HG02763 (cell line): Measurements from ENCODE around the gene RNH1.
"Not testable (repeated sequence)": the region's sequence is repeated elsewhere in the genome, so short reads cannot be mapped to it uniquely, and the experiment has no call there.

Experiments
- ATAC-seq: cut with Tn5 transposase; IDR thresholded peaks from one replicate; pipeline ENCODE4 v1.9.1; 2021; ENCODE audit warnings: mild to moderate bottlenecking, moderate library complexity; ENCODE audit not compliant: unreplicated experiment

The RNH1 gene

GRCh38 chr11:477052-477715, 29.9 kb downstream of the RNH1 start:
- ATAC-seq = no peak

GRCh38 chr11:476416-476815, 30.6 kb downstream of the RNH1 start:
- ATAC-seq = no peak

- ATAC-seq = no peak
These were observed 31.1 kb downstream of the RNH1 start for GRCh38 chr11:475941-476340.

- ATAC-seq = no peak
These were observed 32.0 kb downstream of the RNH1 start for GRCh38 chr11:474914-475506.

- ATAC-seq = no peak
These were observed 32.9 kb downstream of the RNH1 start for GRCh38 chr11:473962-474785.

- no peak for ATAC-seq
These were observed 33.6 kb downstream of the RNH1 start for GRCh38 chr11:473415-473814.

- ATAC-seq = no peak
These were observed 34.2 kb downstream of the RNH1 start for GRCh38 chr11:472816-473215.

GRCh38 chr11:472272-472671, 34.8 kb downstream of the RNH1 start:
- ATAC-seq = no peak

- ATAC-seq = no peak
These were observed 35.4 kb downstream of the RNH1 start for GRCh38 chr11:471468-472145.

GRCh38 chr11:469684-470560, 37.1 kb downstream of the RNH1 start:
- no peak for ATAC-seq

GRCh38 chr11:469026-469683, 37.9 kb downstream of the RNH1 start:
- ATAC-seq = not testable (repeated sequence)

- no peak for ATAC-seq
These were observed 38.5 kb downstream of the RNH1 start for GRCh38 chr11:468493-468892.

- ATAC-seq = no peak
These were observed 39.0 kb downstream of the RNH1 start for GRCh38 chr11:468036-468435.

- no peak for ATAC-seq
These were observed 41.0 kb downstream of the RNH1 start for GRCh38 chr11:465896-466530.

- no peak for ATAC-seq
These were observed 42.7 kb downstream of the RNH1 start for GRCh38 chr11:464316-464715.

- ATAC-seq = no peak
These were observed 44.7 kb downstream of the RNH1 start for GRCh38 chr11:462107-462890.

- ATAC-seq = no peak
These were observed 45.4 kb downstream of the RNH1 start for GRCh38 chr11:461626-462025.

- no peak for ATAC-seq
These were observed 46.5 kb downstream of the RNH1 start for GRCh38 chr11:460331-461199.
